Uterus (tissue), 2 donors: Measurements from ENCODE around the gene B3GNT9.

ENCODE experiments used
- CTCF ChIP-seq, 4 experiments: fragments of 200-600 bp in 2 of 4; fragments of 450-650 bp in 2 of 4; sonication (generic) in 2 of 4; IDR thresholded peaks; one replicate each; pipeline ENCODE4 v1.5.1; 2016 to 2019; ENCODE audit warnings: antibody characterized with exemption in 4 of 4, mild to moderate bottlenecking in 2 of 4, moderate library complexity in 1 of 4
- POLR2A ChIP-seq, 2 donors: fragments of 450-650 bp; IDR thresholded peaks; one replicate each; pipeline ENCODE4 v1.6.1; 2016; ENCODE audit warnings: antibody characterized with exemption in 2 of 2, mild to moderate bottlenecking in 1 of 2, moderate library complexity in 1 of 2

- TF ChIP-seq CTCF (IDR thresholded peaks at IDR 0.05) (no peak), POLR2A (IDR thresholded peaks at IDR 0.05) (no peak)
Observed at GRCh38 chr16:67186550-67186950, 35.8 kb upstream of the B3GNT9 start.
